Body of pancreas (tissue), 4 donors: ENCODE measurements around the gene HOXD1. TPM values are rescaled to one million over a fixed set of nuclear protein-coding genes. Genes with fewer than 3 reads are reported as not detected.

Experiments
- ATAC-seq: fragments of 150-250 bp; one replicate; pipeline ENCODE4 v1.9.1; 2016
- DNase-seq, 4 donors: peaks; one replicate each; pipeline ENCODE4 v3.0.0-alpha.2; 2019
- H3K27ac ChIP-seq, 4 donors: fragments of 200-600 bp; sonication (generic); 1 replicate in 3 of 4; 2 replicates in 1 of 4; pipeline versions ENCODE4 v1.5.1 to v1.6.1; 2016 to 2019; ENCODE audit warnings: mild to moderate bottlenecking in 1 of 4, mixed read lengths in 1 of 4, moderate library complexity in 1 of 4
- H3K27me3 ChIP-seq, 2 donors: fragments of 200-600 bp; sonication (generic); one replicate each; pipeline ENCODE4 v1.6.0; 2016; ENCODE audit warnings: mild to moderate bottlenecking in 1 of 2
- H3K36me3 ChIP-seq, 2 donors: fragments of 200-600 bp; sonication (generic); replicated peaks in 1 of 2; 2 replicates each; pipeline ENCODE4 v1.5.1; 2016; ENCODE audit warnings: low read depth in 2 of 2; ENCODE audit not compliant: insufficient read depth in 1 of 2
- H3K4me1 ChIP-seq: fragments of 200-600 bp; sonication (generic); one replicate; pipeline ENCODE4 v1.6.0; 2016
- H3K4me3 ChIP-seq, 2 donors: fragments of 200-600 bp; sonication (generic); 1 replicate in 1 of 2; 2 replicates in 1 of 2; pipeline ENCODE4 v1.5.1; 2016 to 2019
- H3K9me3 ChIP-seq, 3 donors: fragments of 200-600 bp; sonication (generic); 1 replicate in 2 of 3; 2 replicates in 1 of 3; pipeline ENCODE4 v1.5.1; 2016
- POLR2A ChIP-seq, 3 donors: fragments of 450-650 bp; IDR thresholded peaks; one replicate each; pipeline ENCODE4 v1.6.1; 2016; ENCODE audit warnings: antibody characterized with exemption in 3 of 3, mild to moderate bottlenecking in 2 of 3
- WGBS, 2 donors: methylation state at CpG; one replicate each; pipeline ENCODE4 v1.1.5; 2017; 5-methylcytosine and 5-hydroxymethylcytosine counted together
- intact Hi-C: fragments of 100-400 bp; cut with DNase I; formaldehyde crosslinking; loops from one replicate; pipeline ENCODE4 v1.15.1; 2023
- total RNA-seq, 2 donors: library from RNA; depleted of rRNA; stranded (reverse); fragments of >200 nt; gene quantifications; one replicate each; pipeline ENCODE4 v1.1.0, GENCODE V29; 2016
- TF ChIP-seq, protein P1 (sequence below), 7 experiments: fragments of 450-650 bp in 4 of 7; fragments of 200-600 bp in 3 of 7; sonication (generic) in 3 of 7; IDR thresholded peaks; one replicate each; pipeline ENCODE4 v1.5.1; 2016 to 2019; ENCODE audit warnings: antibody characterized with exemption in 7 of 7

HOXD1 gene
- total RNA-seq, 2 donors from 2014 or later, result 0.26 TPM; not detected in 1

GRCh38 chr2:176162911-176163671, 25.4 kb upstream of the HOXD1 start:
- WGBS, 2 donors, result 8 to 14% methylated on average over 25 to 29 of the region's 29 CpGs
- intact Hi-C loops, result no loop called here
- H3K4me3 ChIP-seq, result no peak overlapping the region
- H3K9me3 ChIP-seq, result no peaks in the 10 kb centered on the region
- H3K27ac ChIP-seq, result no peak overlapping the region
- TF ChIP-seq POLR2A (IDR thresholded peaks at IDR 0.05), result no peak
- TF ChIP-seq, protein P1, sequence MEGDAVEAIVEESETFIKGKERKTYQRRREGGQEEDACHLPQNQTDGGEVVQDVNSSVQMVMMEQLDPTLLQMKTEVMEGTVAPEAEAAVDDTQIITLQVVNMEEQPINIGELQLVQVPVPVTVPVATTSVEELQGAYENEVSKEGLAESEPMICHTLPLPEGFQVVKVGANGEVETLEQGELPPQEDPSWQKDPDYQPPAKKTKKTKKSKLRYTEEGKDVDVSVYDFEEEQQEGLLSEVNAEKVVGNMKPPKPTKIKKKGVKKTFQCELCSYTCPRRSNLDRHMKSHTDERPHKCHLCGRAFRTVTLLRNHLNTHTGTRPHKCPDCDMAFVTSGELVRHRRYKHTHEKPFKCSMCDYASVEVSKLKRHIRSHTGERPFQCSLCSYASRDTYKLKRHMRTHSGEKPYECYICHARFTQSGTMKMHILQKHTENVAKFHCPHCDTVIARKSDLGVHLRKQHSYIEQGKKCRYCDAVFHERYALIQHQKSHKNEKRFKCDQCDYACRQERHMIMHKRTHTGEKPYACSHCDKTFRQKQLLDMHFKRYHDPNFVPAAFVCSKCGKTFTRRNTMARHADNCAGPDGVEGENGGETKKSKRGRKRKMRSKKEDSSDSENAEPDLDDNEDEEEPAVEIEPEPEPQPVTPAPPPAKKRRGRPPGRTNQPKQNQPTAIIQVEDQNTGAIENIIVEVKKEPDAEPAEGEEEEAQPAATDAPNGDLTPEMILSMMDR (IDR thresholded peaks at IDR 0.05), result no peak
- no peaks in the 10 kb centered on the region for H3K36me3 ChIP-seq
- no peak for ATAC-seq
- DNase-seq, result no peak
- peaks cover 30% of the 10 kb centered on the region for H3K4me1 ChIP-seq
- H3K27me3 ChIP-seq, result peaks cover 0 to 48% of the 10 kb centered on the region in 2 donors

GRCh38 chr2:176163672-176164056, 24.8 kb upstream of the HOXD1 start:
- Histone ChIP-seq H3K4me1 (peaks cover 30% of the 10 kb centered on the region), H3K36me3 (no peaks in the 10 kb centered on the region), H3K9me3 (no peaks in the 10 kb centered on the region), H3K4me3 (no peak overlapping the region), H3K27me3 (peaks cover 0 to 44% of the 10 kb centered on the region in 2 donors), H3K27ac (no peak overlapping the region)
- 1 to 12% methylated on average over 7 to 12 of the region's 12 CpGs for WGBS, 2 donors
- no peak for DNase-seq
- TF ChIP-seq POLR2A (IDR thresholded peaks at IDR 0.05), result no peak
- TF ChIP-seq, protein P1 (IDR thresholded peaks at IDR 0.05), result no peak
- ATAC-seq, result no peak
- intact Hi-C loops, result no loop called here

- intact Hi-C loops, result no loop called here
- TF ChIP-seq, protein P1 (IDR thresholded peaks at IDR 0.05), result no peak
- TF ChIP-seq POLR2A (IDR thresholded peaks at IDR 0.05), result no peak
- DNase-seq (no peak), ATAC-seq (no peak)
- peaks cover 29% of the 10 kb centered on the region for H3K4me1 ChIP-seq
- no peaks in the 10 kb centered on the region for H3K9me3 ChIP-seq
- no peak overlapping the region for H3K4me3 ChIP-seq
- no peaks in the 10 kb centered on the region for H3K36me3 ChIP-seq
- 13 to 19% methylated on average over 13 of the region's 13 CpGs for WGBS, 2 donors
- no peak overlapping the region for H3K27ac ChIP-seq
- peaks cover 0 to 43% of the 10 kb centered on the region in 2 donors for H3K27me3 ChIP-seq
Observed at GRCh38 chr2:176164201-176164600, 24.3 kb upstream of the HOXD1 start.

DNA sequence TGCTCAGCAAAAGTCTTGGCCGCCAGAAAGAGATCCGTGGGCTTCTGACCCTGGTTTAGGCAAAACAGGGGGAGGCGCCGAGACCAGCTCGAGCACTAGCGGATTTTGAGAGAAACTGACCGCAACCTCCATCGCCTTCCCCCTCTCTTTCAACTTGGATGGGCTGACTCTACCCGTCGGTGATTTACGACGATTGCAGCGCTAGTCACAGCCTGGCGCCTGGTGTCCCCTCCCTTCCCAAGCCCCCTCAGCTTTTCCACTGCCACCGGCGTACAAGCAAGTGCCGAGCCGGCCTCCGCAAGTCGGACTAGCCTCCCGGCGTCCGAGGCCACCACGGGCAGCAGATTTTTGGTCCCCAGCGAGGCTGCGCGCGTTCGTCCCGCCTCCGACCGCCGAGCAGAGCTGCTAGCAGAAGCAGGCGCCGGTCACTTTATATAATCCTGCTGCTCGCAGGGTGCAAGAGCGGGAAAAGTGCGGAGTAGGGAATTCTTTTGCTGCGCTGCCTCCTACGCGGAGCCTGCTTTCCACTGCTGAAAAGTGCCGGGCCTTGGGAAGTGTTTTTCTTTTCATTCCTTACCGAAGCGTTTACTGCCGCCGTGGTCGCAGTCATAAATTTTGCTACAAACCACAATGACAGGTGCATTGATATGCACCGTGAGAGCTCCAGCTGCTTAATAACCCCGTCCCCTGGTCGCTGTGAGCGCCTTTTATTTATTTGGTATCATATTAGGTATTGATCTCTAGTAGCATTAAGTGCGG, 23.7 kb upstream of the HOXD1 start:
- Histone ChIP-seq H3K27me3 (peaks cover 0 to 38% of the 10 kb centered on the region in 2 donors), H3K9me3 (no peaks in the 10 kb centered on the region), H3K27ac (no peak overlapping the region), H3K4me1 (peaks cover 23% of the 10 kb centered on the region), H3K36me3 (no peaks in the 10 kb centered on the region), H3K4me3 (no peak overlapping the region)
- no peak for TF ChIP-seq POLR2A (IDR thresholded peaks at IDR 0.05)
- TF ChIP-seq, protein P1 (IDR thresholded peaks at IDR 0.05), result no peak
- ATAC-seq (no peak), DNase-seq (no peak)
- intact Hi-C loops, result no loop called here
- whole genome bisulfite sequencing, 2 donors, result 10 to 16% methylated on average over 48 to 52 of the region's 52 CpGs
